ENCODE results near the gene LMBRD1.

LMBRD1 gene

GRCh38 chr6:69627625-69628024 lies 169.2 kb downstream of the LMBRD1 start:
- no peak for DNase-seq

- DNase-seq = no peak
Observed at GRCh38 chr6:69624944-69625343, 171.9 kb downstream of the LMBRD1 start.

Data from NCI-H2227 treated with DMSO at 0.1 percent for 48 hours (cell line).